Retinal pigment epithelial cell (primary cell): ENCODE data around the gene CACNA1C.

ENCODE experiments used
- DNase-seq: peaks from one replicate; pipeline ENCODE4 v3.0.0-alpha.2; 2010; ENCODE audit warnings: low read depth
- H3K4me3 ChIP-seq: 2 replicates; pipeline ENCODE4 v1.5.1; 2011; ENCODE audit warnings: mild to moderate bottlenecking, low read length, control low read depth, moderate library complexity
- CTCF ChIP-seq: conservative IDR thresholded peaks from 2 replicates; pipeline ENCODE4 v1.5.1; 2011; ENCODE audit warnings: low read depth, low read length, control low read depth, inconsistent platforms

CACNA1C gene

DNA sequence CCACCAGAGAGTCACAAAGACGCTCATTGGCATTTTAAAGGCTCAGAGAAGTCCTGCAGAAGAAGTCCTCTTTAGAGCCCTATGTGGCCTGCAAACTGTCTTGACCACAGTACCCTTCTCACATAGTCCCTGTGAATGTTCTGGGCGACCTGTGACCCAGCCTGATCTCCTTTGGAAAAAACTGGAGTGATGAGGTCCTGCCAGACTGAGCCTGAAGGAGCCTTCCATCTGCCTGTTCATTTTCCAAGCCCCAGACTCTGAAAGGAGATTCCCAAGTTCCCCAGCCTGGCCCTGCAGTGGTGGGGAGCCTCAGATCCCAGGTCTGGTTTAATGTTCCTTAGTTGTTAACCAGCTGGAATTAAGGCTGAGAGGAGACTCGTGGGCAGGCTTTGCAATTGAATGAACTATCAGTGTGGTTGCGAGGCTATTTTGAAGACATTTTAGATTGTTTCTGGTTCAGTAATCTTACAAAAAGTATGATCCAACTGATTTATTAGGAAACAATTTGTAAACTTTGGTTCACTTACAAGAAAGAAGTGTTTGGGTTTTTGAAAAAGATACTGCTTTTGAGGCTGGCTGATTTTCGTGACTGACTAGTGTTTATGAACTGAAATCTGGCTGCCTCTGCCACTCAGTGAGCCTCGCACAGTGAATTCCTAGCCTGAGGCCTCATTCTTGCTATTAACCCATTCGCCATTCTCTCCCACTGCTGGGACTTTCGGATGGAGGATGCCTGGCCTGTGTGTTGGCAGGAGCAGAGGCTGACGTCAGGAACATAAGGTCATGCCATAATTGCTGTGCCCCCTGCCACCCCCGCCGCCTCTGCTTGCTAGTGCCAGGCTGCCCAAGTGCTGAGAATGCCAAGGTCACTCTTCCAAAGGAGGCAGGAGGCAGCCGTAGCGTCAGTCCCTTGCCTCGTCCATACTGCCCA is 249.0 kb downstream of the CACNA1C start:
- no peak for TF ChIP-seq CTCF
- no peak for DNase-seq
- H3K4me3 ChIP-seq = no peak overlapping the region

GRCh38 chr12:2302711-2303580 is 250.2 kb downstream of the CACNA1C start:
- TF ChIP-seq CTCF = no peak
- no peak for DNase-seq
- no peak overlapping the region for H3K4me3 ChIP-seq

DNA sequence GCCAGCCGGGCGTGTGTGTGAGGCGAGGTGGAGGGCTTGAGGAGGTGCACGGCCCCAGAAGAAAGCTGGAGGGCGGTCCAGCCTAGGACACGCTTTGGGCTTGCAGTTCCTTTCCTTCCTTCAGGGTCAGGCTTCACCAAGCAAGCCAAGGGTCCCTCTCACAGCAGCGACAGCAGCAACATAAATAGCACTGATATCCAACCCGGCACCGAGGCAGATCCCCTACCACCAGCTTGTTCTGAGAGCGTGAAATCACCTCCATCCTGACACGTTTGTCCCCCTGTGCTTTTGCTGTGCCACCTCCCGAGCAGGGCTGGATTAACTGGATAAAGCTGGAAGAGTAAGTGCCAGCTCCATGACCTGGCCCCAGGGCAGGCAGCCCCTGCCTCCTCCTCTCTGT is 251.4 kb downstream of the CACNA1C start:
- no peak overlapping the region for H3K4me3 ChIP-seq
- TF ChIP-seq CTCF = no peak
- DNase-seq = no peak

- TF ChIP-seq CTCF = no peak
- no peak overlapping the region for H3K4me3 ChIP-seq
- DNase-seq = no peak
Observed at GRCh38 chr12:2306012-2306411, 253.2 kb downstream of the CACNA1C start.

DNA sequence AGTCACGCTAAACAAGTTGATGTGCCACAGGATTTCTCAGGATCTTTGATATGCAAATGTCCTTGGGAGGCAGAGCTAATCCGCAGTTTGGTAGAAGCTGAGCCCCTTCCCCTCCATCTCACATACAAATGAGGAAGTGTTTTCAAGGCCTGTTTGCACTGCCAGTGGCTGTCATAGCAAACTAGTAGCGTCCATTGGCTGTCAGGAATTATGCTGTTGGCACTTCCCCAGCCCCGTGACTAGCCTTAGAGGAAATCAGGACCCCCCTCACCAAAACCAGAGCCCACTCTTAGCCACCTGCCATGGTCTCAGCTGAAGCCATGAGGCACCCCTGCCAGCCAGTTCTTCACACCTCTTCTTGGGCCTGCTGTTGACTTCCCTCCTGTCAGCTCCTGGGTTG is 253.9 kb downstream of the CACNA1C start:
- DNase-seq = no peak
- TF ChIP-seq CTCF = no peak
- H3K4me3 ChIP-seq = no peak overlapping the region

DNA sequence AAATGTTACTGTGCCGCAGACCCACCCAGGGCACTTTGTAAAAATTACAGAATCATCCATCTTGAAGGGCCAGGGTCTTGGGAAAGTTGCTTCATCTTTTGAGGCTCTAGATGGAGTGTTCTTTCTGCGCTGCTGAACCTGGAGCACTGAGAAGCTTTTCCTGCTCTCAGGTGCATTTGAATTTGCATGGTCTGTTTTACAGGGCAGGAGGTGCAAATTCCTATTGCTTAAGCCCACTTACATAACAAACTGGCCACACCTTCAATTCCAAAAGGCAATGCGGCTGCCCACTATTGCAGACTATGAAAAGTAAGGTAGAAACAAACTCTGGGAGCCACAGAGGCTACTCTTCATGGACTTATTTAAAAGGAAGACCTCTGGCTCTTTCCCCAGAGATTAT is 254.8 kb downstream of the CACNA1C start:
- no peak for TF ChIP-seq CTCF

DNA sequence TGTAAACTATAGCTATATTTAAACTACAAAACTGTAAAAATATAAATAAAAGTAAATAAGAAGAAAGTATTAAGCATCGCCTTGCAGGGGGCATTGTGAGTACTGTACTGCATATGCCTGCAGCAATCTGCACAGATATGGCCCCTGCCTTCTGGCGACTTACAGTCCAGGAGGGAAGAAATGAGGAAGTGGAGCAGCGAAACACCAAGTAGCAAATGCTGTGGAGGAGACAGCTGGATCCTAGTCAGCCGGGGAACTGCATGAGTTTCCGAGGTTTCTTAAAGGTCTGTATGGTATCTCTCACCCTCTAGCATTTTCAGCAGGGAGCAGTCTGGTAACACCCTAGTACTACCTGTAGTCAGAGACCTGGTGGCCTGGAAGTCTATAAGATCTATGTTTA is 256.9 kb downstream of the CACNA1C start:
- no peak for DNase-seq
- TF ChIP-seq CTCF = no peak
- no peak overlapping the region for H3K4me3 ChIP-seq

More for the DNA sequence above, 254.8 kb downstream of the CACNA1C start:
- no peak for DNase-seq
- H3K4me3 ChIP-seq = no peak overlapping the region
